NCI-H345 (cell line): ENCODE results near the gene SLC6A6.

ENCODE experiments used
- DNase-seq: peaks from one replicate; lab custom pipeline; 2025; lab: John Stamatoyannopoulos, UW

The SLC6A6 gene

GRCh38 chr3:14422016-14422963, 19.9 kb downstream of the SLC6A6 start:
- DNase-seq = no peak

GRCh38 chr3:14423197-14423743, 20.9 kb downstream of the SLC6A6 start:
- no peak for DNase-seq

GRCh38 chr3:14423963-14424362, 21.6 kb downstream of the SLC6A6 start:
- no peak for DNase-seq

GRCh38 chr3:14424711-14425580, 22.5 kb downstream of the SLC6A6 start:
- DNase-seq = no peak

GRCh38 chr3:14425581-14426304, 23.3 kb downstream of the SLC6A6 start:
- DNase-seq = no peak

GRCh38 chr3:14426305-14426620, 23.9 kb downstream of the SLC6A6 start:
- DNase-seq = no peak

GRCh38 chr3:14428087-14429033, 26.0 kb downstream of the SLC6A6 start:
- no peak for DNase-seq

GRCh38 chr3:14429237-14429636, 26.8 kb downstream of the SLC6A6 start:
- DNase-seq = no peak

GRCh38 chr3:14429640-14430039, 27.2 kb downstream of the SLC6A6 start:
- DNase-seq = no peak

- no peak for DNase-seq
Measured at GRCh38 chr3:14430053-14430452, 27.6 kb downstream of the SLC6A6 start.

GRCh38 chr3:14430706-14431451, 28.5 kb downstream of the SLC6A6 start:
- no peak for DNase-seq

GRCh38 chr3:14431452-14431916, 29.1 kb downstream of the SLC6A6 start:
- DNase-seq = no peak

- DNase-seq = peak; percentile 30
Measured at GRCh38 chr3:14431917-14432834, 29.8 kb downstream of the SLC6A6 start.

- DNase-seq = peak; percentile 2
Measured at GRCh38 chr3:14433106-14433505, 30.7 kb downstream of the SLC6A6 start.

GRCh38 chr3:14434126-14434497, 31.7 kb downstream of the SLC6A6 start:
- no peak for DNase-seq

GRCh38 chr3:14434498-14435151, 32.2 kb downstream of the SLC6A6 start:
- no peak for DNase-seq

- DNase-seq = no peak
Measured at GRCh38 chr3:14435175-14436014, 33.0 kb downstream of the SLC6A6 start.

- DNase-seq = no peak
Measured at GRCh38 chr3:14436954-14437281, 34.5 kb downstream of the SLC6A6 start.
